T-helper 17 cell (primary cell): Measurements from ENCODE around the gene MRPL27. TPM values are rescaled to one million over a fixed set of nuclear protein-coding genes. Genes with fewer than 3 reads are reported as not detected.

Experiments used
- ATAC-seq: fragments of 150-1000 bp; cut with Tn5 transposase; 2 replicates; pipeline ENCODE4 v1.10.0; 2021; ENCODE audit warnings: mild to moderate bottlenecking, moderate library complexity
- DNase-seq, 3 donors: peaks; one replicate each; pipeline versions ENCODE4 v3.0.0 to v3.0.0-alpha.2; 2020 to 2021
- H3K9me3 ChIP-seq: one replicate; pipeline ENCODE4 v1.7.0; 2013; ENCODE audit warnings: low read length, mild to moderate bottlenecking; ENCODE audit not compliant: control insufficient read depth, poor library complexity, severe bottlenecking
- H3K27ac Mint-ChIP-seq: one replicate; pipeline ENCODE4 v1.8.0; 2022; ENCODE audit warnings: mild to moderate bottlenecking, moderate library complexity, mixed read lengths
- H3K27me3 Mint-ChIP-seq: one replicate; pipeline ENCODE4 v1.8.0; 2022; ENCODE audit warnings: mixed read lengths
- H3K36me3 Mint-ChIP-seq: one replicate; pipeline ENCODE4 v1.8.0; 2022; ENCODE audit warnings: low read depth, mixed read lengths
- H3K4me1 Mint-ChIP-seq: one replicate; pipeline ENCODE4 v1.8.0; 2022; ENCODE audit warnings: mild to moderate bottlenecking, mixed read lengths
- H3K4me3 Mint-ChIP-seq: one replicate; pipeline ENCODE4 v1.8.0; 2022; ENCODE audit warnings: mild to moderate bottlenecking, moderate library complexity, mixed read lengths
- total RNA-seq, 4 donors: library from RNA in 2 of 4; stranded (reverse) in 2 of 4; gene quantifications; one replicate each; pipeline ENCODE4 v1.2.3 and lab custom pipeline; 2022 to 2026

The MRPL27 gene
- total RNA-seq, 2 donors from 2014 or later, result 29.4 to 37.0 TPM

DNA sequence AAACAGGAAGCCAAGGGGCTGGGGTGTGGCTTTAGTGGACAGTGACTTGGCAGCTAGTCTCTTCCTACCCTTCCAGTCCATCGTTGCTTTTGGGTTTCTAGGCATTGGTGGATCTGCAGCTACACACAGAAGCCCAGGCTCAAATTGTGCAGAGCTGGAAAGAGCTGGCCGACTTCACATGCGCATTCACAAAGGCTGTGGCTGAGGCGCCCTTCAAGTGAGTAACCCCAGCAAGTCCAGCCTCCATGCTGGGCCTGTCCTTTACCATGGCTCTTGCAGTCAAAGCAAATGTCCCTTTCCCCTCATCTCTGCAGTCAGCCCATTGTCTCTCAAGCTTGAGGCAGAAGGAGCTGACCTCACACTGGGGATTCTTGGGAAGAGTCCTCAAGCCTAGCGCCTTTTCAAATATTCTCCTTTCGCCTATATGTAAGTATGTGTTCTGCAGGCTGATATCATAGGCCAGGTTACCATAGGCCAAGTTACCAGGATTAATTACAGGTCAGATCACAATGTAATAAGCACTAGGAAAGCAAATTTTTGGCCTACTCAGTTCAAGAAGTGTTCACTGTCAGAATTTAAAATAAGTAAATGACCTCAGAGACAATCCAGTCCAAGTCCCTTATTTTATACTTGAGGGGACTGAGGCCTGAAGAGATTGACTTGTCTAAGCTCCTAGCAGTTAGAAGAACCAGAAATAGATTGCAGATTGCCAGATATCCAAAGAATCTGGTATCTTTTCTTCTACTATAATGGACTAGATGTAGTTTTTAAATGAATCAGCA, 6.6 kb upstream of the MRPL27 start:
- H3K36me3 Mint-ChIP-seq, result no peaks in the 10 kb centered on the region
- H3K27ac Mint-ChIP-seq, result no peak overlapping the region
- no peak for ATAC-seq
- no peak for DNase-seq
- H3K4me1 Mint-ChIP-seq, result no peaks in the 10 kb centered on the region
- H3K9me3 ChIP-seq, result no peaks in the 10 kb centered on the region
- peak overlapping the region; percentile 19 for H3K4me3 Mint-ChIP-seq
- H3K27me3 Mint-ChIP-seq, result no peaks in the 10 kb centered on the region

DNA sequence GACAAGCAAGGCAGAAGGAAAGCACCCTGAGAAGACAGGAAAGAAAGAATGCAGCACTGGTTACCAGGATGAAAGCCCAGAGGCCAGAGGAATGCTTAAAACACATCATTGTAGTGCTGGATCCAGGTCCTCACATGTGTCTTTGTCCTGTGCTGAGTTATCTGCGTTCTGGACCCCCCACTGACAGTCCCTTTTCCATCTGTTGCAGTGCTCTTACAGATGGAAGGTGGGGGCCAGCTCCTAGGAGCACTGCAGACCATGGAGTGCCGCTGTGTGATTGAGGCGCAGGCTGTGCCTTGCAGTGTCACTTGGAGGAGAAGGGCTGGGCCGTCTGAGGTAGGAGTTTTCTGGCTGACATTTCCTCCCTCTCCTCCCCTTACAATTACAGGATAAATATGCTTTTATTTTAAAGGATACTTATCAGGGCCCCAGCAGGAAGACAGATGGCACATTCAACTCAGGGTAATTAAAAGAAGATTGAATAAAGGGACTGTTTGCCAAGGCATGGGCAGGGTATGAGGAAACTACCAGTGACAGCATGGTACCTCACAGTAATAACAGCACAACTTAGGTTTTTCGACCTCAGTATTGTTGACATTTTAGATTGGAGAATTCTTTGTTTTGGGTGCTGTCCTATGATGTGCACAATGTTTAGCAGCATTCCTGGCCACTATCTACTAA, 3.0 kb upstream of the MRPL27 start:
- peaks cover 4% of the 10 kb centered on the region for H3K36me3 Mint-ChIP-seq

GRCh38 chr17:50373705-50374104, 721 bp upstream of the MRPL27 start:
- DNase-seq, result no peak
- no peak for ATAC-seq
- Mint-ChIP-seq H3K4me1 (peaks cover 25% of the 10 kb centered on the region), H3K27ac (peak overlapping the region; percentile 97), H3K36me3 (peaks cover 4% of the 10 kb centered on the region), H3K4me3 (peak overlapping the region; percentile 99), H3K27me3 (no peaks in the 10 kb centered on the region)
- H3K9me3 ChIP-seq, result no peaks in the 10 kb centered on the region

More for the DNA sequence above, 3.0 kb upstream of the MRPL27 start:
- Mint-ChIP-seq H3K27ac (peak overlapping the region; percentile 29), H3K27me3 (no peaks in the 10 kb centered on the region), H3K4me3 (no peak overlapping the region), H3K4me1 (peaks cover 22% of the 10 kb centered on the region)
- no peak for DNase-seq
- no peak for ATAC-seq
- H3K9me3 ChIP-seq, result no peaks in the 10 kb centered on the region

- H3K36me3 Mint-ChIP-seq, result peaks cover 9% of the 10 kb centered on the region
- ATAC-seq, result no peak
- peaks cover 27% of the 10 kb centered on the region for H3K4me1 Mint-ChIP-seq
Observed at GRCh38 chr17:50372222-50372757, 694 bp downstream of the MRPL27 start.

DNA sequence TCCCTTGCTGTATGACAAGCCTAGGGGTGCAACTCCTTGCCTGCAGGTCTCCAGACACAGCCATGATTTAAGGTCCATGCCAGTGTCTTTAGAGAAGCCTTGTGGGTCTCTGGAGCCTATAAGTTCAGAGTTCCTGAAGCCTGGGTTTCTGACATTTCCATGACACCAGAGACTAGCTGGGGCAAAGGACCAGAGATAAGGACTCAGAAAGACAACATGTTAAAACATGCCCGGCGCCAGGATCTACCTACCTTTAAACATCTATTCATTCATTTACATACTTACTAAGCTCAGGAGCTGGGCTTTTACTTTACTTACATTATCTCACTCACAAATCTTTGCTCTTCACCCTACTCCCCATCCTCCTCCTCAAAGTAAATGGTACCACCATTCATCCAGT, 1.5 kb downstream of the MRPL27 start:
- no peak for ATAC-seq
- H3K36me3 Mint-ChIP-seq, result peaks cover 9% of the 10 kb centered on the region

More at GRCh38 chr17:50372222-50372757, 694 bp downstream of the MRPL27 start:
- H3K9me3 ChIP-seq, result no peaks in the 10 kb centered on the region
- H3K27ac Mint-ChIP-seq, result peak overlapping the region; percentile 97
- H3K27me3 Mint-ChIP-seq, result no peaks in the 10 kb centered on the region
- peak overlapping the region; percentile 99 for H3K4me3 Mint-ChIP-seq
- no peak for DNase-seq

GRCh38 chr17:50370052-50370451, 2.9 kb downstream of the MRPL27 start:
- Mint-ChIP-seq H3K4me3 (peak overlapping the region; percentile 31), H3K27me3 (no peaks in the 10 kb centered on the region), H3K4me1 (peaks cover 27% of the 10 kb centered on the region), H3K36me3 (peaks cover 9% of the 10 kb centered on the region), H3K27ac (no peak overlapping the region)
- no peaks in the 10 kb centered on the region for H3K9me3 ChIP-seq
- DNase-seq (no peak), ATAC-seq (no peak)

More for the DNA sequence above, 1.5 kb downstream of the MRPL27 start:
- Mint-ChIP-seq H3K4me3 (peak overlapping the region; percentile 99), H3K4me1 (peaks cover 27% of the 10 kb centered on the region), H3K27me3 (no peaks in the 10 kb centered on the region), H3K27ac (peak overlapping the region; percentile 97)
- no peak for DNase-seq
- no peaks in the 10 kb centered on the region for H3K9me3 ChIP-seq

DNA sequence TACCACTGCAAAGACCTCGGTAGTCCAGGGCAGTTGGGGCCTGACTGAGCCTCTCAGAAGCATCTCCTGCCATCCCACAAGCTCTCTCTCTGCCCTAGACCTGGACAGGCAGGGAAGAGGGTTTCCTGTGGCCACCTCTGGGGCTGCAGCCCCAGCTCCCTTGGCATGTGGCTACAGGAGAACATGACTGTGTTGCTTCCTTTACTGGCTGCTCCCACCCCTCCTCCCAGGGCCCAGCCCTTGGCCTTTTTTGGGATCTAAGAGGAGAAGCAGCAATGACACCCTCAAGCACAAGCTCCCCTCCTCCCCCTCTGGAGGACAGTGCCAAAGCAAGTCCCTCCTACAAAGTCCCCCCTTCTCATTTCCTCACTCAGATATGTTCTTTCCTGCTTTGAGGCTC, 5.6 kb downstream of the MRPL27 start:
- Mint-ChIP-seq H3K36me3 (peaks cover 5% of the 10 kb centered on the region), H3K27ac (no peak overlapping the region), H3K4me3 (no peak overlapping the region), H3K27me3 (no peaks in the 10 kb centered on the region), H3K4me1 (peaks cover 19% of the 10 kb centered on the region)
- no peak for ATAC-seq
- no peak for DNase-seq
- no peaks in the 10 kb centered on the region for H3K9me3 ChIP-seq

DNA sequence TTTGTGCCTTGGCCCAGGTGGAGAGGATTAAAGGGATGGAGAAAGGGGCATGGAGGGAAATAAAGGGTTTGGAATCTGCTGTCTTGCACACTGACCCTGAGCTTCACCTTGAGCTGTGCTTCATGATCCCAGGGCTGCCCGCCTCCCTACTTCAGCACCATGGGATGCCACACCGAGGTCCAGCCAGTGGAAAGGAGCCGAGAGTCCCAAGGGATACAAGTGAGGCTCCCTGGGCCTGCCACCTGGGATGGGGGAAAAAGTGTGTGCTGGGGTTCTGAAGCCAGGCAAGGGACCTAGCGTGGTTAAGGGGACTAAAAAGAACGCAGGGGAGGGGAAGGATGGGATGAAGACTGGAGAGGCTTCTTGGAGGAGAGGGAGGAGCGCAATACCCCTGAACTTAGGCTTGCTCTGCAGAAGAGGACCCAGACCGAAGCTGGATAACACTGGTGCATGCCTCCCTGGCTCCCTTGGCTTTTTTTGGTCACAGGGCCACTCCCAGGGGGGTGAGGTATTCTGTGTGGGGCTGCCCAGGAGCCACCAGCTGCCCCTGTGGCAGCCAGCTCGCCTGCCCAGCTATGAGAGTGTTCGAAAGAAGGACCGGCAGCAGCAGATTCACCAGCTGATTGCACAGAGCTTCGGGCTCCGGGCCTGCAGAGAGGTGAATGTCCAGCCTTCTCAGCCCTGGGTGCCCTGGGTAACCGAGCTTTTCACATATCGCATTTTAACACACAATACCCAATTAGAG, 7.2 kb downstream of the MRPL27 start:
- DNase-seq (no peak), ATAC-seq (no peak)
- H3K36me3 Mint-ChIP-seq, result peaks cover 5% of the 10 kb centered on the region
- H3K4me1 Mint-ChIP-seq, result peaks cover 14% of the 10 kb centered on the region
- no peak overlapping the region for H3K4me3 Mint-ChIP-seq
- no peaks in the 10 kb centered on the region for H3K27me3 Mint-ChIP-seq
- H3K27ac Mint-ChIP-seq, result no peak overlapping the region
- no peaks in the 10 kb centered on the region for H3K9me3 ChIP-seq

- peaks cover 11% of the 10 kb centered on the region for H3K4me1 Mint-ChIP-seq
- H3K4me3 Mint-ChIP-seq, result no peak overlapping the region
- ATAC-seq (no peak), DNase-seq (no peak)
- H3K9me3 ChIP-seq, result no peaks in the 10 kb centered on the region
- peaks cover 5% of the 10 kb centered on the region for H3K36me3 Mint-ChIP-seq
- no peak overlapping the region for H3K27ac Mint-ChIP-seq
- no peaks in the 10 kb centered on the region for H3K27me3 Mint-ChIP-seq
Observed at GRCh38 chr17:50365165-50365564, 7.8 kb downstream of the MRPL27 start.

DNA sequence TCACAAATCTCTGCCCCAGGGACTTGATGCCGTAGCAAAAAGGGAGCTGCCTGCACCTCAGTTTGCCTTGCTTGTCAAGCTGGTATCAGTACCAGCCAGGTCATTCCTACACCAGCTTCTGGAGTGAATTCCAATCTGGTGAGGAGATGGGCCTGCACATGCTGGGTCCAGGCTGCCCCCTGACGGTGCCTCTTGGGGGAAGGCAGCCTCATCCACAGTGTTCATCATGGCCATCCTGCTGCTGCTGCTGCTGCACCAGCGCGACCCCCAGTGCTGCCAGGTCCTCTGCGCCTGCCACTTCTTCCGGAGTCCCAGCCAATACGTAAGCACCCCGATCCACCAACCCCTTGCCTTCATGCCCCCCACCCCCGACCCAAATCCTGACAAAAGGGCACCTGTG, 8.3 kb downstream of the MRPL27 start:
- peaks cover 11% of the 10 kb centered on the region for H3K4me1 Mint-ChIP-seq
- DNase-seq (no peak), ATAC-seq (no peak)
- H3K36me3 Mint-ChIP-seq, result peaks cover 5% of the 10 kb centered on the region
- H3K27me3 Mint-ChIP-seq, result no peaks in the 10 kb centered on the region
- H3K9me3 ChIP-seq, result no peaks in the 10 kb centered on the region
- no peak overlapping the region for H3K4me3 Mint-ChIP-seq
- H3K27ac Mint-ChIP-seq, result no peak overlapping the region

DNA sequence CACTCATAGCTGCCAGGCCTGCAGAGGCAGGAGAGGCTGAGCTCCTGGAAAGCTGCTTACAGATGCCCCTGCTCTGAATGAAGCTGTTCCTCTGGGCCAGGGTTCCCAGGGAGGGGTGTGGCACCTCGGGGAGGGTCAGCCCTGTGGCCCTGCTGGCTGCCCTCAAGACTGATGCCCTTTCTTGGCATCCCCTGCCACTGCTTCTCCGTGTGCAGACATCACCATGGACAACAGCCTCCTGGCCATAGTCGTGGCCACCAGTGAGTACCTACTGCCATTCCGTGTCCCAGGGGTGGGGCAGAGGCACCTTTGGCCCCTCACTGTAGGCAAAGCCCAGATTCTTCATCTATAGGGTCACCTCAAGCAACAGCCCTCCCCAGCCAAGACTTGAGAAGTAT, 8.9 kb downstream of the MRPL27 start:
- ATAC-seq, result no peak
- DNase-seq, result no peak
- no peak overlapping the region for H3K4me3 Mint-ChIP-seq
- H3K4me1 Mint-ChIP-seq, result peaks cover 11% of the 10 kb centered on the region
- no peaks in the 10 kb centered on the region for H3K27me3 Mint-ChIP-seq
- peaks cover 5% of the 10 kb centered on the region for H3K36me3 Mint-ChIP-seq
- H3K9me3 ChIP-seq, result no peaks in the 10 kb centered on the region
- H3K27ac Mint-ChIP-seq, result peak overlapping the region; percentile 53

GRCh38 chr17:50363217-50364060, 9.5 kb downstream of the MRPL27 start:
- Mint-ChIP-seq H3K27ac (peak overlapping the region; percentile 53), H3K36me3 (peaks cover 5% of the 10 kb centered on the region), H3K4me1 (peaks cover 11% of the 10 kb centered on the region), H3K4me3 (no peak overlapping the region), H3K27me3 (no peaks in the 10 kb centered on the region)
- no peaks in the 10 kb centered on the region for H3K9me3 ChIP-seq
- no peak for DNase-seq
- ATAC-seq, result no peak
